ENCODE measurements around the gene ALOX5AP. TPM values are rescaled to one million over a fixed set of nuclear protein-coding genes. Genes with fewer than 3 reads are reported as not detected.

Gene ALOX5AP
- polyA plus RNA-seq, 3 donors = 84.4 to 269 (median 220) TPM

- H3K4me2 ChIP-seq (replicated peaks; ENCODE audit: extremely low read depth, low read length, poor library complexity, severe bottlenecking) = no peak overlapping the region
- peaks cover 8 to 11% of the 10 kb centered on the region in 2 donors for H3K36me3 ChIP-seq (replicated peaks in 1 of 2; ENCODE audit: control insufficient read depth in 1 of 2, insufficient read depth in 2 of 2, low read length in 2 of 2)
- no peak overlapping the region for H3K4me3 ChIP-seq (replicated peaks in 1 of 3; ENCODE audit: low read depth in 2 of 3, low read length in 3 of 3)
- Mint-ChIP-seq H3K27me3 (ENCODE audit: low read depth in 3 of 3) (peaks cover 7 to 11% (median 10%) of the 10 kb centered on the region in 3 donors), H3K4me3 (peak overlapping the region in 1 of 2 donors; percentile 53), H3K9me3 (no peaks in the 10 kb centered on the region), H3K27ac (peak overlapping the region; percentile 83 to 98 (median 95)), H3K36me3 (peaks cover 57% of the 10 kb centered on the region in 2 donors), H3K4me1 (peaks cover 88% of the 10 kb centered on the region)
- H2AFZ ChIP-seq (ENCODE audit: insufficient read depth, low read depth, low read length, poor library complexity, severe bottlenecking) = no peak overlapping the region
- H4K20me1 ChIP-seq (ENCODE audit: insufficient read depth, low read length) = no peaks in the 10 kb centered on the region
- peak overlapping the region; percentile 30 for H3K9ac ChIP-seq (ENCODE audit: insufficient read depth, low read length, poor library complexity, severe bottlenecking)
- TF ChIP-seq CTCF (IDR thresholded peaks at IDR 0.05) = peak; percentile 7
- intact Hi-C loops (cut with micrococcal nuclease) = loop anchor here (2.0 to 10.0 kb wide), 4 partner anchors 31 to 69 kb away; no protein-coding TSS in a partner anchor
- H3K27me3 ChIP-seq (ENCODE audit: control insufficient read depth in 2 of 2, insufficient read depth in 2 of 2, low read length in 2 of 2) = no peaks in the 10 kb centered on the region
- peaks cover 64% of the 10 kb centered on the region for H3K79me2 ChIP-seq (ENCODE audit: insufficient read depth, low read length)
- H3K9me3 ChIP-seq (replicated peaks in 1 of 2; ENCODE audit: control insufficient read depth in 1 of 2, insufficient read depth in 1 of 2, low read length in 2 of 2) = no peaks in the 10 kb centered on the region
- H3K27ac ChIP-seq (ENCODE audit: low read depth in 1 of 2, low read length in 2 of 2) = peak overlapping the region; percentile 21 to 85
- peak; percentile 95 to 98 (median 96) for DNase-seq
- WGBS (ENCODE audit: insufficient coverage) = 10% methylated on average over 2 of the region's 7 CpGs
- H3K4me1 ChIP-seq (ENCODE audit: control insufficient read depth in 1 of 2, insufficient read depth in 2 of 2, low read length in 2 of 2) = peaks cover 88 to 97% of the 10 kb centered on the region in 2 donors
These were observed 8.8 kb downstream of the ALOX5AP start for GRCh38 chr13:30744056-30744680.

DNA sequence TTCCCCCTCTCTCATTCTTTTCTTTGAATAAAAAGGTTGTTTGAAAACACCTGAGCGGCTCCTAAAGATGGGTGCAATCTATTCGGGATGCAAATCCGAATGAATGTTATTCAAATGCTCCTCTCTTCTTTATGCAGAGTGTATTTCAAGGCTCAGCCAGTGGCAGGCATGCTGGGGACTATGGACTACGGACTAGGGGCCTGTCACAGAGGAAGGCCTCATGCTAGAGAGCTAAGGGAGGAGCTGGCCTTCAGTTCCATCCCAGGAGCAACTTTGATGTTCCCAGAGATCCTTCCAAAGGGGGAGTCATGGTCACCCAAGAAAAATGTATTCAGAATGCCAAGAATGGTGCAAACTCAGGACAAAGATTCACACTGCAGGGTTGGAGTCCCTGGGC is 9.3 kb downstream of the ALOX5AP start:
- Mint-ChIP-seq H3K27me3 (ENCODE audit: low read depth in 3 of 3) (peaks cover 7 to 11% (median 10%) of the 10 kb centered on the region in 3 donors), H3K9me3 (no peaks in the 10 kb centered on the region), H3K36me3 (peaks cover 60 to 61% of the 10 kb centered on the region in 2 donors), H3K4me1 (peaks cover 83% of the 10 kb centered on the region), H3K27ac (peak overlapping the region; percentile 83 to 98 (median 95)), H3K4me3 (peak overlapping the region in 1 of 2 donors; percentile 53)
- WGBS (ENCODE audit: insufficient coverage) = 100% methylated on average over 1 of the region's 4 CpGs
- Histone ChIP-seq H3K4me1 (ENCODE audit: control insufficient read depth in 1 of 2, insufficient read depth in 2 of 2, low read length in 2 of 2) (peaks cover 83 to 92% of the 10 kb centered on the region in 2 donors), H4K20me1 (ENCODE audit: insufficient read depth, low read length) (no peaks in the 10 kb centered on the region), H3K9ac (ENCODE audit: insufficient read depth, low read length, poor library complexity, severe bottlenecking) (no peak overlapping the region), H3K27ac (ENCODE audit: low read depth in 1 of 2, low read length in 2 of 2) (peak overlapping the region in 1 of 2 donors; percentile 85), H3K79me2 (ENCODE audit: insufficient read depth, low read length) (peaks cover 64% of the 10 kb centered on the region), H3K4me2 (replicated peaks; ENCODE audit: extremely low read depth, low read length, poor library complexity, severe bottlenecking) (no peak overlapping the region), H3K9me3 (replicated peaks in 1 of 2; ENCODE audit: control insufficient read depth in 1 of 2, insufficient read depth in 1 of 2, low read length in 2 of 2) (no peaks in the 10 kb centered on the region), H3K4me3 (replicated peaks in 1 of 3; ENCODE audit: low read depth in 2 of 3, low read length in 3 of 3) (no peak overlapping the region), H3K36me3 (replicated peaks in 1 of 2; ENCODE audit: control insufficient read depth in 1 of 2, insufficient read depth in 2 of 2, low read length in 2 of 2) (peaks cover 11 to 13% of the 10 kb centered on the region in 2 donors), H2AFZ (ENCODE audit: insufficient read depth, low read depth, low read length, poor library complexity, severe bottlenecking) (no peak overlapping the region), H3K27me3 (ENCODE audit: control insufficient read depth in 2 of 2, insufficient read depth in 2 of 2, low read length in 2 of 2) (no peaks in the 10 kb centered on the region)
- DNase-seq = no peak
- no peak for TF ChIP-seq CTCF (IDR thresholded peaks at IDR 0.05)
- intact Hi-C loops (cut with micrococcal nuclease) = loop anchor here (2.0 to 10.0 kb wide), 4 partner anchors 32 to 70 kb away; no protein-coding TSS in a partner anchor
